Anterior cingulate cortex (tissue), 58 donors: Measurements from ENCODE around the gene CDK18.
A peak's percentile ranks its signal among the peaks of the same experiment; 100 is the strongest.

Experiments
- DNase-seq, 58 donors: peaks; one replicate each; lab custom pipeline; 2025; lab: John Stamatoyannopoulos, UW

Gene CDK18

DNA sequence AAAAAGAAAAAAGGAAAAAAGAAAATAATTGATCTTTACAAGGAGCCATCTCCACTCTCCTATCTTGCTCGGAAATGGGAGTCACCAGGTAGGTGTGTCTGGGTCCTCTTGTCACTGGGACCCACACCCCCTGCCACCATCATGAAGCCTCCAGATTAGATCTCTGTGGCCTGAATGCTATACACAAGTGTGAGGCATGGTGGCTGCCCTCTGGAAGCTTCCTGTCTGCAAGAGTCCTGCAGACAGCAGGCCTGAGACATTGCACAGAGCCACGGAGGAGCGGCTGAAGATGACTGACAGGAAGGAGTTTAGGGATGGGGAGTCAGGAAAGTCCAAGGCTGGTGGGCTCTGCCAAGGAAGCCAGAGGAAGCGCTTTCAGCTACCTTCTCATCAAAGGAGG is 16.2 kb downstream of the CDK18 start:
- DNase-seq: no peak

DNA sequence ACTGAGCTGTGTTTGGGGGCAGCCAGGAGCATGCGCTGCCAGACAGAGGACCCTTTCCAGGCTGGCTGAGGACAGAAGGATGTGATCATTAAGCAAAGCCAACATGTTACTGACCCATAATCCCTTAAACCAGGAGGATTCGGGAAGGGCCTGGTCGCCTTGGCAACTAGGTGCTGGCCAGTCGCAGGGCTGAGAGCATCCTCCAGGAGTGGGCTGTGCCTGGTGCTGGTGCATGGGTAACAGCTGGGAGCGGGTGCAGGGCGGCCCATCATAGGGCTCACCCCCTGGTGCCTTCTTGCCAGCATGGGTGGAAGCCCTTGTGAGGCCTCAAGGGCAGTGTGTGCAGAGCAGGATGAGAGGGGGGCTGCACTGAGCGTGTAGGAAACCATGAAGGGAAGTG is 17.2 kb downstream of the CDK18 start:
- no peak for DNase-seq

- DNase-seq: no peak
Measured at GRCh38 chr1:205522692-205523091, 18.2 kb downstream of the CDK18 start.

DNA sequence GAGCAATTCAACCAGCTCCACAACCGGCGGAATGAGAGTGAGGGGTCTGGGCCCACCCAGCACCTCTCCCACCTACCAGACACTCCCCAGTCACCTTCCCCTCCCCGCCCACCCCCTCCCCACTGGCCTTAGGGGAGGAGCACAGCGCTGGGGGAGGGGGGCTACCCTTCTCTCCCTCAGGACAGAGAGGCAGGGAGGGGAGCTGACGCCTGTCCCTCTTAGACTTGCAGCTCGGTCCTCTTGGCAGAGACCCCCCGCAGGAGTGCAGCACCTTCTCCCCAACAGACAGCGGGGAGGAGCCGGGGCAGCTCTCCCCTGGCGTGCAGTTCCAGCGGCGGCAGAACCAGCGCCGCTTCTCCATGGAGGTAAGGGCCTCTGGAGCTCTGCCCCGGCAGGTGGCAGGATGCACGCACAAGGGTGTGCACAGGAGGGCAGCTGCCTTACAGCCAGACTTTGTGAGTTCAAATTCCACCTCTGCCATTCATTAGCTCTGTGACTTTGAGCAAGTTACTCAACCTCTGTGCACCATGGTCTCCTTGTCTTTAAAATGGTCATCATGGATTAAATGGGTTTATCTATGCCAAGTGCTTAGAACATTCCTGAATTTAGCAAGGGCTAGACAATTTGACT is 18.9 kb downstream of the CDK18 start:
- DNase-seq: no peak

- peak in 55 of 58 donors; percentile 25 to 89 (median 73) for DNase-seq
Measured at GRCh38 chr1:205523891-205524793, 19.7 kb downstream of the CDK18 start.

- DNase-seq: no peak
Measured at GRCh38 chr1:205524794-205525101, 20.3 kb downstream of the CDK18 start.

- DNase-seq: no peak
Measured at GRCh38 chr1:205525495-205526285, 21.2 kb downstream of the CDK18 start.

- DNase-seq: no peak
Measured at GRCh38 chr1:205526431-205526830, 22.0 kb downstream of the CDK18 start.

- no peak for DNase-seq
Measured at GRCh38 chr1:205527931-205528330, 23.5 kb downstream of the CDK18 start.

DNA sequence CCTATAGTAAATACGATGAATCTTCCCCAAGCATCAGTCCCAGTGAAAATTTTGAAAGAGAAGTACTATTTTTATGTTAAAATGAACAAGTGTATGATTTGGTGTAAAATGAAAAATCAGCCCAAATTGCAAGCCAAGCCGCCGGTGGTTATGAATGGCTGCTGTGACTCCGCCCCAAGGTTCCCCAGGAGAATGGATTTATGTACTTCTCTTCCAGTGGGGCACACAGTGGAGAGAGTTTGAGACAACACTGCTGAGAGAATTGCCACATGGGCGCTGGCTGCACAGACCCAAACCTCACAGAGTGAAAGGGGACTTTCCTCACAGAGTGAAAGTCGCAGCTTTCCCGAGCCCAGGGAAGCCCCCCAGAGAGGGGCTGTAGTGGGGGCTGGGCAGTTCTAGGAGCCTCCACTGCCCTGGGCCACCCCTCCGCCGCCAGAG is 24.0 kb downstream of the CDK18 start:
- no peak for DNase-seq

- DNase-seq: peak in 55 of 58 donors; percentile 21 to 91 (median 62)
Measured at GRCh38 chr1:205528887-205529825, 24.7 kb downstream of the CDK18 start.

GRCh38 chr1:205530116-205530515 is 25.6 kb downstream of the CDK18 start:
- DNase-seq: no peak

DNA sequence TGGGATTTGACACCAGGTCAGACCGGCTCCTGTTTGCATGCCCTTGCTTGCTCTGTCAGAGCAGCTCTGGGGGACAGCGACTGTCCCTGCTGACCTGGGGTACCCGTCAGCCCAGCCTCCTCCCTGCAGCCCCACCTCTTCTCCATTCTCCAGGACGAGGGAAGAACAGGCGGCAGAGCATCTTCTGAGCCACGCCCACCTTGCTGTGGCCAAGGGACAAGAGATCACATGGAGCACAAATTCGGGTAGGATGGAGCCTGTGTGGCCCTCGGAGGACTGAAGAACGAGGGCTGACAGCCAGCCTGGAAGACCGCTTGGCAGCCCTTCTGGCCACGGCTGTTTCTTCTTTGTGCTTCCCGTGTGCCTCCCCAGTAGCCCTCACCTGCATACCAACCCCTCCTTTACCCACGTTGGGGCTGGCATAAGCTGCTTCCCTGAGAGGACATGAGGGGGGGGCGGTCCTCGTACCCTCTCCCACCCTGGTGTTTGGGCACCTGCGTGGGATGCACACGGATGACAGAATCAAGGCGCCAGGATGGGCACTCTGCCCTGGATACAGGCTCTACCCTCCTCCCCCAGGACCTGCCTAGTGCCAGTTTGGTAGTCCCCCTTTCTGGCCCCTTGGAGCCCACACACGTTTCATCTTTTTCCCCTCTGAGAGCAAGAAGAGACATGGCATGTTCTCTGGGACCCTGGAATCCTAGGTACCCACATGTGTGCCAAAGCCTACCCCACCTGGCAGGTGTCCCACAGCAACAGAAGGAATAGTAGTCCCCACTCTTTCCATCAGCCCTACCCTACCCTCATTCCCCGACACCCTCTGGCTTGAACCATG is 26.9 kb downstream of the CDK18 start:
- DNase-seq: no peak

DNA sequence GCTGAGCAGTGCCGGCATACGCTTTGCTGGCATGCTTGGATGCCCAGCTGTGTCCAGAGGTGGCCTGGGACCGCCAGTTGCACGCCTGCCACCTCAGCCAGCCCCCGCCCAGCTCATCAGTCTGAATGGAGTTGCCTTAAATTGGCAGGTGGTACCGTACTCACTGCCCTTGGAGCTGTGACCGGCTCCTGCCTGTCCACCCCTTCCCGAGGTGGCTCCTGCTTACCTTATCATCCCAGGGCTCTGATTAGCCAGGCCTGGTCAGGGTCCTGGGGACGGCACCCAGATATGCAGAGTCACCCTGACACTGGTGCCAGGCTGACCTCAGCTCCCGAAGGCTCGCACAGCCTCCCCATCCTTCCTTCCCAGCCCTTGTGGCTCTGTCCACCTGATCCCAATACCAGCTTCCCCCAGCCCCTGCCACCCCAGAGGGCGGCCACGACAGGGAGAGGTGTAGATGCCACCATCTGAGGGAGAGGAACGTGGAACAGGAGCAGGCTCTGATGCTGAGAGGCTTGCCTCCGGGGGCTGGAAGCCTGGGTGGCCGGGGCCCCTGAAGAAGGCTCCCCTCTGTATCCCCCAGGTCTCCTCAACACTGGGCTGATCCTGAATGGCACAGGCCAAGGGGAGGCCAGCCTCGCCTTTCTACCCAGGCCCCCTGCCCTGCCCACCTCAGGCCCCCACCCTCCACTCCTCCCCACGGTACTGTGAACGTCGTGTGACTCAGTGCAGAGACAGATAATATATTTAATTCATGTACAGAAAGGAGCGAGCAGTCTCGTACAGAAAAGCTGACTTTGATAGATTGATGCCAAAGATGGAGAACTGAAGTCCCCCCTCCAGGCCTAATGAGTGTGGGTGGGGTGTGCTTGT is 27.8 kb downstream of the CDK18 start:
- no peak for DNase-seq

- no peak for DNase-seq
Measured at GRCh38 chr1:205532996-205533735, 28.7 kb downstream of the CDK18 start.

DNA sequence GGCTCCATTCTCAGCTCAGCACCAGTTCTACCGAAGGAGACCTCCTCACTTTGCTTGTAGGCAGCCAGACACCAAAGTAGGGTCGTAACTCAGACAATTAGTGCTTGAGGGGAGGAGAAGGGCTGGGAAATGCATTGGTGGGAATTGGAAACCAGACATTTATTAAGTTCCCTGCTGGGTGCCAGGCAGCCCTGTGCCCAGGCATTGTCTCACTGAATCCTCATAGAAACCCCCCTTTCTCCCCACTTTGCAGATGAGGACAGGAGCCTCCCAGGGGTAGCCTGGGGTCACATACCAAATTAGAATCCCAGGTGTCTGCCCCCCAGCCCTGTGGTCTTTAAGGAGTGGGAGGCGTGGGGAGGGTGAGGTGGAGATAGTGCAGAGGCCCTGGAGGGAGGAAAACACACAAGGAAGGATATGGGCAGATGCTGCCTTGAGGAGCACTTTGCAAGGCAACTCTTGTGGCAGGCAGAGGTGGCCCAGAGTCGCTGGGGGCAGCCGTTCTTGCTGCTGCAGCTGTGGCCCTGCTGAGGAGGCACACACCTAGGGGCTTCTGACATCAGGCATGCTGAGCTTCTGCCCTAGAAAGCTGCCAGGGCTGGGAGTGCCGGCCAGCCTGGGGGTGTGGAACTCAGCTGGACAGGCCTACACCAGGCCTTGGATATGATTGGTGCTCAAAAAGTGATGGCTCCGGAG is 29.4 kb downstream of the CDK18 start:
- DNase-seq: no peak

- DNase-seq: no peak
Measured at GRCh38 chr1:205534444-205534985, 30.0 kb downstream of the CDK18 start.
